ENCODE measurements around the gene NES. TPM values are rescaled to one million over a fixed set of nuclear protein-coding genes. Genes with fewer than 3 reads are reported as not detected.

The NES gene
- total and polyA plus RNA-seq, 12 donors: 7.7 to 26.9 (median 14.0) TPM

DNA sequence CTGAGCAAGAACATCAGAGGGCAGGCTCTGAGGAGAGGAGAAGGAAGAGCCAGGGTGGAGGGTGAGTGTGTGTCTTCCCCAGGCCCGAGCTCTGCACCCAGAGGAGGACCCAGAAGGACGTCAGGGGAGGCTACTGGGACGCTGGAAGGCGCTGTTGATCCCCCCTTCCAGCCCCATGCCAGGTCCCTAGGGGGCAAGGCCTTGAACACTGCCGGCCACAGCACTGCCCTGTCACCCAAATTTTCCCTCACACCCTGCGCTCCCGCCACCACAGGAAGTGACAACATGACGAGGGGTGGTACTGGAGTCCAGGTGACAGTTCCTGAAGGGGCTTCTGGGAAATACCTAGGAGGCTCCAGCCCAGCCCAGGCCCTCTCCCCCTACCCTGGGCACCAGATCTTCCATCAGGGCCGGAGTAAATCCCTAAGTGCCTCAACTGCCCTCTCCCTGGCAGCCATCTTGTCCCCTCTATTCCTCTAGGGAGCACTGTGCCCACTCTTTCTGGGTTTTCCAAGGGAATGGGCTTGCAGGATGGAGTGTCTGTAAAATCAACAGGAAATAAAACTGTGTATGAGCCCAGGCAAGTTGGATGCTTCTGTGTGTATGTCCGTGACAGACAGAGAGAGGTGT, 18.1 kb downstream of the NES start:
- no peak overlapping the region for H3K27ac ChIP-seq

GRCh38 chr1:156658496-156658895, 18.7 kb downstream of the NES start:
- intact Hi-C loops (cut with DNase I): loop anchor here in 1 of 2 donors (5.0 kb wide), 1 partner anchor 36 kb away; no protein-coding TSS in a partner anchor
- 86 to 91% (median 90%) methylated on average over 6 to 14 of the region's 14 CpGs for WGBS, 4 donors
- TF ChIP-seq CTCF (IDR thresholded peaks at IDR 0.05): no peak
- TF ChIP-seq POLR2A (IDR thresholded peaks at IDR 0.05): no peak
- Histone ChIP-seq H3K4me3 (no peak overlapping the region), H3K36me3 (replicated peaks in 1 of 2) (no peaks in the 10 kb centered on the region), H3K27me3 (no peaks in the 10 kb centered on the region), H3K9me3 (replicated peaks in 1 of 3) (no peaks in the 10 kb centered on the region), H3K4me1 (replicated peaks in 1 of 2) (peaks cover 35 to 66% of the 10 kb centered on the region in 2 donors), H3K27ac (no peak overlapping the region)
- no peak for DNase-seq

More for the DNA sequence above, 18.1 kb downstream of the NES start:
- TF ChIP-seq POLR2A (IDR thresholded peaks at IDR 0.05): no peak
- TF ChIP-seq CTCF (IDR thresholded peaks at IDR 0.05): no peak
- no peak overlapping the region for H3K4me3 ChIP-seq
- intact Hi-C loops (cut with DNase I): loop anchor here in 1 of 2 donors (5.0 kb wide), 1 partner anchor 37 kb away; no protein-coding TSS in a partner anchor
- peak in 1 of 7 donors; percentile 15 for DNase-seq
- H3K36me3 ChIP-seq (replicated peaks in 1 of 2): no peaks in the 10 kb centered on the region
- H3K27me3 ChIP-seq: no peaks in the 10 kb centered on the region
- no peaks in the 10 kb centered on the region for H3K9me3 ChIP-seq (replicated peaks in 1 of 3)
- WGBS, 4 donors: 66 to 80% (median 78%) methylated on average over 5 to 10 of the region's 10 CpGs
- H3K4me1 ChIP-seq (replicated peaks in 1 of 2): peaks cover 36 to 72% of the 10 kb centered on the region in 2 donors

GRCh38 chr1:156657741-156658319, 19.4 kb downstream of the NES start:
- no peaks in the 10 kb centered on the region for H3K9me3 ChIP-seq (replicated peaks in 1 of 3)
- intact Hi-C loops (cut with DNase I): loop anchor here (2.0 to 5.0 kb wide), 2 partner anchors 31 to 36 kb away; no protein-coding TSS in a partner anchor

More at GRCh38 chr1:156657741-156658319, 19.4 kb downstream of the NES start:
- no peak for DNase-seq
- Histone ChIP-seq H3K4me3 (peak overlapping the region in 1 of 4 donors; percentile 10), H3K36me3 (replicated peaks in 1 of 2) (no peaks in the 10 kb centered on the region), H3K27me3 (no peaks in the 10 kb centered on the region), H3K27ac (no peak overlapping the region), H3K4me1 (replicated peaks in 1 of 2) (peaks cover 35 to 60% of the 10 kb centered on the region in 2 donors)
- WGBS, 4 donors: 16 to 31% (median 22%) methylated on average over 12 to 15 of the region's 15 CpGs
- TF ChIP-seq CTCF (IDR thresholded peaks at IDR 0.05): peak in 2 of 6 experiments; percentile 27 to 35
- no peak for TF ChIP-seq POLR2A (IDR thresholded peaks at IDR 0.05)
